Stimulated activated CD4-positive, alpha-beta T cell treated with anti-CD3 and anti-CD28 coated beads, Interleukin-15, amount 100 ng/mL, for 1 hour (primary cell): ENCODE measurements around the gene RPL7A.

Experiments used
- DNase-seq, 2 donors: peaks; one replicate each; pipeline ENCODE4 v3.0.0-alpha.2; 2020; ENCODE audit warnings: low read depth in 1 of 2, low spot score in 1 of 2

RPL7A gene

DNA sequence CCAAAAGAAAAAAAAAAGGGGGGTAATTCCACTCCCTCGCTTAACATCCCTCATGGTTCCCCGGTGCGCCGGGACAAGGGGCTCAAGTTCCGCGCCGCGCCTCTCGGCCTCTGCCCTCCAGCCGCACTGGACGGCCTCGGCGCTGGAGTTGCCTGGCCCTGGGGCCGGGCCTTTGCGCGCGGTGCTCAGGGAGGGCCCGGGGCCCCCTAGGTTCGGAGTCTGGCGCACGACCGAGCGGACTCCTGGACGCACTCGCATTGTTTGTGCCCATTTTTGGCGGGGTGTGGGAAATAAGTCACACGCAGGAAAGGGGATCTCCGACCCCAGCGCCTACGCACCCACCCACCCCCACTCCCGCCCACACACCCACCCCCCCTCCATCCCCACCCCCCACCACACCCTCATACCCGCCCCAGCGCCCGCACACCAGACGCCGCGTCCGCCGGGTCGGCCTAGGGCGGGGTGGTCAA, 468 bp upstream of the RPL7A start:
- DNase-seq = no peak

DNA sequence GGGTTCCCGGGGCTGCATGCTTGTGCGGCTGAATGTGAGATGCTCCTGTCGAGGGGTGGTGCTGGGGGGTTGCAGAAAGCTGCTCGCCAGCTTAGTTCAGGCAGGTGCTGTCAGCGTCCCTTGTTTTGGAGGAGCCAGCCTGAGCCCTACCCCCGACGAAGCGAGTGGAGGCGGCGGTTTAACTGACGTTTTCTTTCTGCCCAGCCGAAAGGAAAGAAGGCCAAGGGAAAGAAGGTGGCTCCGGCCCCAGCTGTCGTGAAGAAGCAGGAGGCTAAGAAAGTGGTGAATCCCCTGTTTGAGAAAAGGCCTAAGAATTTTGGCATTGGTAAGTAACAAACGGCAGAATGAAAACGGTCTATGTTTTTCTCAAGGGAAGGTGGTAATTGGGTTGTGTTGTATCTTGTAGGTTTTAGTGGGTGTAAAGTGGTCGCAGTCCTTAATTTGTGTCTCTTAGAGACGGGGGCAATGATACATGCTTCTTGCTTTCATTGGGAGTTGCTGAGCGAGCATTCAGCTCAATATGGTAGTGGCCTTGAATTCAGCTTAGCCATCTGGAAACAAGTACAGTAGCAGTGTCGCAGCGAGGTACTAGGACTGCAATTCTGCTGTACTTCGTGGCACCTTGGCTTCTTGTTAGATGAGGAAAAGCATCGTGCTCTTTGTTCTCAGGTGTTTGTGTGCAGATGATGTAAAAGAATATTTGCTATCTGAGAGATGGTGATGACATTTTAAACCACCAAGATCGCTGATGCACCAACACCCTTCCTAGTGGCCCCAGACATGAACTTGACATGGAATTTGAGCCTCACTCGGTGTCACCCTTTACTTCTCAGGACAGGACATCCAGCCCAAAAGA, 928 bp downstream of the RPL7A start:
- no peak for DNase-seq

DNA sequence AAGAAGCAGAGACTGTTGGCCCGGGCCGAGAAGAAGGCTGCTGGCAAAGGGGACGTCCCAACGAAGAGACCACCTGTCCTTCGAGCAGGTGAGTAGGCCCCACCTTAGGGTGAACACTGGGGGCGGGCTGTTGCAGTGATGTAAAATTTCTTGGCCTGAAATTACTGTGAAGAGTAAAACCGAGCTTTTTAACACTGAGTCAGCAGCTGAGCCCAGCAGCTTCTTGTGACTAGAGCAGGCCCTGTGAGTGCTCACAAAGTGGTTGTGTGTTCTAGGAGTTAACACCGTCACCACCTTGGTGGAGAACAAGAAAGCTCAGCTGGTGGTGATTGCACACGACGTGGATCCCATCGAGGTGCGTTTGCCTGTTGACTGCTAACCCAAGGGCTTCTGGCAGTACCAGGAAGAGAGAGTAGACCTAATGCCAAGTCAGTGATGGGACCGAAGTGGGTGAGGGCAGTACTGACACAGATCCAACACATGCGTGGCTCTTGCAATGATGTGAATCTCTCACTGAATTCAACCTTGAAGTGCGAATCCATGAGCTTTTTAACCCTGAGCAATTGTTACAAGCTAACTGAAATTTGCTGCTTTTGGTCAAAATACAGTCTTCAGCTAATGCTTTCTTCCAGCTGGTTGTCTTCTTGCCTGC, 2.1 kb downstream of the RPL7A start:
- DNase-seq = no peak

DNA sequence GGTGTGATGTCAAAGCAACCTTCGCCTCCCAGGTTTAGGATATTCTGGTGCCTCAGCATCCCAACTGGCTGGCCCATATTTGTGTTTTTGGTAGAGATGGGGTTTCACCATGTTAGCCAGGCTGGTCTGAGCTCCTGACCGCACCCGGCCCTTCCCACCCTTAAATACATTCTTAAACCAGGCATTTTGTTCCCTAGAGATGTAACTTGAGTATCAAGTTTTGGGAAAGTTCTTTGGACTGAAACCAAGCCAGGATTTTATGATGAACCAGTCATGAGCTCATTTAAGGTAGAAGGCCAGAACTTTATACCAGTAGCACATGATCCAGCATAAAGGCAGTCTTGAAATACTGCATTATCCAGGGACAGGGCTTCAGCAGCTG, 3.5 kb downstream of the RPL7A start:
- DNase-seq = no peak

DNA sequence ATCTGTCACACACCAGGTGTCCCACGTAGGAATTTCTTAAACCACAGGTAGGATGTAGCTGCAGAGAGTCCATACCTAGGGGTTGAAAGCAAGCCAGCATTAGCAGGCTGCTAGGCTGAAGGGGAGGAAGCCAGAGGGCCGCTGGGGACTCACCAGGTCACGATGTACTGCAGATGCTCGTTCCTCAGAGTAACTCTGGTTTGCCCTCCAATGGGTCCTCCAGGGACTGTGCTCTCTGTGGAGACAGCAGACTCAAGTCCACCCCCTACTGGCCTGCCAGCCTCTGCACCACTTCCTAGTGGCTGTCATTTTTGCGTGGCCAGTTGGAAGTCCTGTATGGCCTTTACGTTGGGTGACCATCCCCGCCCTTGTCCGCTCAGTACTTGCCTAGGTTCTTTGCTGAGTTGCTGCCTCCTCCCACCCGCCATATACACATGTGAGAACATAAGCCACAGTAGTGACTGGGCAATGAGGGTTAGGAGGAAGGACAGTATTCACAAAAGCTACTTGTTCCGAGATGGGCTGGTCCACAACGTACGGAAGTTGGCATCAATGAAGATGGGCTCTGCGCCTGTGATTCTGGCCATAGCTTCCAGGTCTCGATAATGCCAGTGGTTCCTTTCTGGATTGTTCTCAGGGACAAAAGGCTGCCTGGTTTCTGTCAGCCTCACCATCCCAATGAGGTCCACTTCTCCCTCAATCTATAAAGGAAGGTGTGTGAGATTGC, 4.1 kb downstream of the RPL7A start:
- DNase-seq = no peak

GRCh38 chr9:133352635-133353340, 4.8 kb downstream of the RPL7A start:
- DNase-seq = no peak

DNA sequence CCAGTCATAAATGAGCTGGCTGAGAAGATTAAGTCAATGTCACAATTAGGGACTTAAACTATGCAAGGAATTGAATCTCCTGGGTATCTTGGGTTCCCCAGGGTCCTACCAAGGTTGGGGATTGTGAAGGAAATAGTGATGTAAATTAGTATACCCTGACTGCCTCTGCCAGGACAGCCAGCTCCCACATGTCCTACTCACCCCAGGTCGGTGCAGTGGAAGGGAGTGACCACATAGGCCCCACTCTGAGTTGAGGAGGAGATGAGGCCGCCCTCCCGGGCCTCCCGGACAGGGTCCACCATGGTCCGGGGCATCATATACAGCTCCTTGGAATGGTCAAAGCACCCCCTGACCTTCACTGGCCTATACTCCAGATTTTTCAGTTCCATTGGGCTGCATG, 5.5 kb downstream of the RPL7A start:
- DNase-seq = no peak

GRCh38 chr9:133354766-133355165, 6.7 kb downstream of the RPL7A start:
- no peak for DNase-seq

- DNase-seq = no peak
Measured at GRCh38 chr9:133355881-133356357, 7.9 kb downstream of the RPL7A start.

GRCh38 chr9:133356391-133357091, 8.5 kb downstream of the RPL7A start, which contains the start of the genes SURF1 and SURF2:
SURF1 (minus strand) TSS chr9:133356487; CDS start chr9:133356453, 34 bp downstream.
SURF2 (plus strand) TSS chr9:133356550; CDS start chr9:133356593, 43 bp downstream.
- DNase-seq = peak; percentile 80 to 92

- no peak for DNase-seq
Measured at GRCh38 chr9:133357656-133358055, 9.6 kb downstream of the RPL7A start.

DNA sequence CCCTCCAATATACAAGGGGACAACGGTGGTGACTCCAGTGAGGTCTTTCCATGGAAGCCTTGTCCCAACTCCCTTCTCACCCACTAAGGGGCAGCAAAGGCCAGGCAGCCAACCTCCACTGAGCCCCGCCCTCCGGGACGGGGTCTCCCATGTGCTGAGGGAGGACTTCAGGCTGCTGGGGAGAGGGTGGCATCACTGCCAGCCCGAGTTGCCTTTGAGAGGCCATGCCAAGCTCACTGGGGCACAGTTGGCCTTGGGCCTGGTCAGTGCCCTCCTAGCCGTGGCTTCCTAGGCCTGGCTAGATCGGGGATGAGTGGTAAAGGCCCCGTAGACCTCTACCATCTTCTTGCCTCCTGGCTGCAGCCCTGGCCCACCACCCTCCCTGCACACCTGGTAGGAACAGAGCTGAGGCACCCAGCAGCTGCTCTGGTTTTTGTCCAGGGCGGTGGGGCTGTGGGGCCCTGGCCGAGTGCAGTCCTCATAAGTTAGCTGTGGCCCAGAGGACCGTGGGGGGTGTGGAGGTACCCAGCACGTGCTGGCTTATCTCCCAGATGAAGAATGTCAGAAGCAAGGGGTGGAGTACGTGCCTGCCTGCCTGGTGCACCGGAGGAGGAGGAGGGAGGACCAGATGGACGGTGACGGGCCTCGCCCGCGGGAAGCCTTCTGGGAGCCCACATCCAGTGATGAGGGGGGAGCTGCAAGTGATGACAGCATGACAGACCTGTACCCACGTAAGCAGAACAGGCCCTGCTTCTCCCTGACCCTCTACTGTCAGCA, 11.6 kb downstream of the RPL7A start:
- DNase-seq = no peak

DNA sequence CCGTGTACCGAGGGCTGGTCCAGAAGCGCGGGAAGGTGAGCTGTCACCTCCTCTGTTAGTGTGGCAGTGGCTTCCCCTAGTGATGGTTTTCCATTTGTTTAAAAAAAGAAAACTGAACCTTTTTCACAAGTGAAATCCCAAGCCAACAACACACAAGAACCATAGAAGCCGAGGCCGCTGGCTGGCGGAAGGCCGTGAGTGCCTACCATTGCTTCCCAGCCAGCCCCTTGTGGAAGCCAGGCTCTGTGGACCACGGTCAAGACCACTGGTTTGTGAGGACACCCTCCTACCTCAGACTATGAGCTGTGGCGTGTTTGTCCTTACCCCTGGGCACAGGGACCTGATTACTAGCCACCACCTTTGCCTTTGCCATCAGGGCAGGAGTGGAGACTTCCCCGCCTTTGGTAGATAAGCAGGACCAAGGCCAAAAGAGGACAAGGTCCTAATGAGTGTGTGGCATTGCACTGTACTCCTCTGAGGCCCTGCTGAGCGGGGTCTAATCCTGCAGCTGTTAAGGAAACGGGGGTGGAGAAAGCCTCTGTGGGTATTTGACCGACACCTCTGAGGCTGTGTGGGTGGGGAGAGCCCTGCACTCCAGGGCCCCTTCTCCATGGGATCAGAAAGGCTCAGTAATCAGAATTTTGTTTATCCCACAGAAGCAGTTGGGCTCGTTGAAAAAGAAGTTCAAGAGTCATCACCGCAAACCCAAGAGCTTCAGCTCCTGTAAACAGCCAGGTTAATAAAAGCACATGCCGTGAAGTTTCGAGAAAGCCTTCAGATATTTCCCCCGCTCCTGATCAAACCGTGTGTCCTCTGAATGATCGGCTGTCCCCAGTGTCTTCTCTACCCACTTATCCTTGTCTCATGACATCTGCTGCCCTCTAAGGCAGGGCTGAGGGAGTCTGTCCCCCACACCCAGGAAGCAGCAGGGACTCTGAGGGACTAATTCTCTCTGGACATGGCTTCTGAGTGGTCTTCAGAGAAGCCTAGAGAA, 12.7 kb downstream of the RPL7A start:
- DNase-seq = no peak

DNA sequence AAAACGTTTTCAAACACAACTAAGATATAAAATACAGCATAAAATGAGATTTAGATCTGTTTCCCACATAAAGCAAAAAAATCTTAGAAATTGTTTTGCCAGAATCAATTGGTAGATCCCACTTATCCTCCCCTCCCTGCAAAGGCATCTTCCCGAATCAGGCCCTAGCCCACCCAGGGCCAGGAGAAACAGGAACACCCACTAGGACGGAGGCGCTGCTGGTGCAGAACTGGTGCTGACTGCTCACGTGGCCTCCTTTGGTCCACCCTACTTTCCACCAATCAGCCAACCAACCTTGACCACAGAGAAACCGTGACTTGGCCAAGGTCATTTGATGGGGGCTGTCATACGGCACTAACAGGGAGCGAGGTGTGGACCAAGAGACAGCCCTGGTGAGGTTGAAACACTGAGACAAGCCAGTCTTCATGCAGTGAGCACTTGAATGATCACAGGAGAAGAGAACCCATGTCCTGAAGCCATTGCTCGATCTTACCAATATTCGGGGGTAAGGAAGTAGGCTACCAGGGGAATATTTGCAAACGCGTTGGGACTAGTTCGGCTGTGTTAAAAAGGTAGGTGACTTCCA, 13.6 kb downstream of the RPL7A start:
- no peak for DNase-seq

GRCh38 chr9:133362359-133363044, 14.5 kb downstream of the RPL7A start:
- no peak for DNase-seq

DNA sequence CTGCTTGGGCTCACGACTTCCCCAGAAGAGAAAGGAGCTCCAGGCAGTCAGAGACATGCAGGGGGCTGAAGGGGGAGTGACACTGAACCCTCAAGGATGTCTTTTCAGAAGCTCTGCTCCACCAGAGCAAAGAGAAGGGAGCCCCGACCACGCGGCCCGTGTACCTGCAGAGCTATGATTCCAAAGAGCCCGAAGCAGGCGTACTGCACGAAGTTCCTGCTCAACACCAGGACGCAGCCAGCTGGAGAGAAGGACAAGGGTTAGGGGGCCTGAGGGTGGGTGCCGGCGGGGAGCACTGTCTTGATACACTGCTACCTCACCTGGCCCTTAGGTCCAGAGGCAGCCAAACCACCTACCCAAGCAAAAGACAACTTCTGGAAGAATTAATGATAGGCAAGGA, 18.4 kb downstream of the RPL7A start:
- DNase-seq = no peak

DNA sequence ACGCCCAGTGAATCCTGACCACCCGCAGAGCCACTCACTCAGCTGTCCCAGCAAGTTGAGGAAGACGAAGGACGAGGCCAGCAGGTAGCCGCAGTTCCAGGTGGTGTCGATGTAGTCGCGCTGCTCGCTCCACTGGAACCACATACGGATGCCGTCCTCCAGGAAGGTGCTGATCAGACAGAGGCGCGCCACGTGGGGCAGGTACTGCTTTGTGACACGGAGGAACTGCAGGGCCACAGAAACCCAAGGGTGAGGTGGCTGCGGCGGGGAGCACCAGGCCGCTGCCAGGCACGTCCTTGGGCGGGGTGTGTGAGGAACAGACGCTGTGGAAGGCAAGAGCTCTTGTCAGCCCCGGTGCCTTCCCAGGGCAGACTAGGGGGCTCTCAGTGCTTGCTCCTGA, 19.2 kb downstream of the RPL7A start:
- no peak for DNase-seq
